GM19328 (cell line): ENCODE measurements around the gene USP7.
A peak's percentile ranks its signal among the peaks of the same experiment; 100 is the strongest.

Source experiments
- ATAC-seq: cut with Tn5 transposase; IDR thresholded peaks from one replicate; pipeline ENCODE4 v1.9.1; 2021; ENCODE audit warnings: mild to moderate bottlenecking, moderate library complexity; ENCODE audit not compliant: unreplicated experiment

USP7 gene

GRCh38 chr16:8904018-8904430 is 59.7 kb downstream of the USP7 start:
- no peak for ATAC-seq

GRCh38 chr16:8903004-8903403 is 60.7 kb downstream of the USP7 start:
- ATAC-seq, result no peak

GRCh38 chr16:8901320-8901861 is 62.3 kb downstream of the USP7 start:
- no peak for ATAC-seq

- ATAC-seq, result no peak
These were observed 63.4 kb downstream of the USP7 start for GRCh38 chr16:8900343-8900742.

- ATAC-seq, result no peak
These were observed 63.9 kb downstream of the USP7 start for GRCh38 chr16:8899709-8900317.

GRCh38 chr16:8898660-8899318 is 64.9 kb downstream of the USP7 start:
- no peak for ATAC-seq

GRCh38 chr16:8894736-8895334 is 68.9 kb downstream of the USP7 start:
- no peak for ATAC-seq

- no peak for ATAC-seq
These were observed 69.6 kb downstream of the USP7 start for GRCh38 chr16:8893976-8894690.

- no peak for ATAC-seq
These were observed 70.3 kb downstream of the USP7 start for GRCh38 chr16:8893426-8893825.

- ATAC-seq, result peak; percentile 24
These were observed 71.6 kb downstream of the USP7 start for GRCh38 chr16:8892101-8892575.

GRCh38 chr16:8890549-8890921 is 73.2 kb downstream of the USP7 start:
- no peak for ATAC-seq

GRCh38 chr16:8889893-8890548 is 73.7 kb downstream of the USP7 start:
- no peak for ATAC-seq

- no peak for ATAC-seq
These were observed 74.5 kb downstream of the USP7 start for GRCh38 chr16:8888951-8889892.

- ATAC-seq, result no peak
These were observed 75.7 kb downstream of the USP7 start for GRCh38 chr16:8887952-8888560.

- no peak for ATAC-seq
These were observed 76.3 kb downstream of the USP7 start for GRCh38 chr16:8887431-8887765.

GRCh38 chr16:8886593-8887430 is 76.9 kb downstream of the USP7 start:
- no peak for ATAC-seq

- ATAC-seq, result no peak
These were observed 77.8 kb downstream of the USP7 start for GRCh38 chr16:8885674-8886592.
